Femur (tissue), 1 donor: ENCODE measurements around the gene FAM174C.
"Not testable (repeated sequence)": the region's sequence is repeated elsewhere in the genome, so short reads cannot be mapped to it uniquely, and the experiment has no call there.

Experiments
- DNase-seq: peaks from one replicate; pipeline ENCODE4 v3.0.0-alpha.2; 2017

FAM174C gene

DNA sequence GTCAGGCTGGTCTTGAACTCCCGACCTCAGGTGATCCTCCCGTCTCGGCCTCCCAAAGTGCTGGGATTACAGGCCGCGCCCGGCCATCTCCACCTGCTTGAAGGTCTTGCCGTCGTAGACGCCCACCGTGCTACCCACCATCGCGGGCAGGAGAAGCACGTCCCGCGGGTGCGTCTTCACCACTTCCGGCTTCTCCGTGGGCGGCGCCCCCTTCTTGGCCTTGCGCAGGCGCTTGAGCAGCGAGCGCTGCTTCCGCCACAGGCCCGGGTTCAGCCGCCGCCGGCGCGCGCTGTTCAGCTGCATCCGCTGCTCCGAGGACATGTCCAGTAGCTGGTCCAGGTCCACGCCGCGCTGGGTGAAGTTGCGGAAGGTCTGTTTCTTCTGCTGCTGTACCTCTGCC, 32.0 kb downstream of the FAM174C start:
- DNase-seq: no peak

DNA sequence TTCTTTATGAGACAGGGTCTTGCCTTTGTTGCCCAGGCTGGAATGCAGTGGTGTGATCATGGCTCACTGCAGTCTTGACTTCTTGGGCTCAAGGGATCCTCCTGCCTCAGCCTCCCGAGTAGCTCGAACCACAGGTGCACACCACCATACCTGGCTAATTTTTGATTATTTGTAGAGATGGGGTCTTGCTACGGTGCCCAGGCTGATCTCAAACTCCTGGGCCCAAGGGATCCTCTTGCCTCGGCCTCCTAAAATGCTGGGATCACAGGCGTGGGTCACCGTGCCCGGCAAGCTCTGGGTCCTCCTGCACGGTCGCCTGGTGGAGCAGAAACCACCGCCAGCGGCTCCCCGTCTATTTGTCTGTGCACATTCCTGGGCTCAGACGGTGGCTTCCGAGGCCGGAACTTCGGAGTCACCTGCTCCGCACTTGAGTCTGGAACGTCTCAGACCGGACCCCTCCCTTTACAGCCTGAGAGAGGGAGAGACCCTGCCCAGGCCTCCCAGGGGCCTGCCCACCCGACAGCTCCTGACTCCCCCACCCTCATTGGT, 32.5 kb downstream of the FAM174C start:
- peak; percentile 14 for DNase-seq

DNA sequence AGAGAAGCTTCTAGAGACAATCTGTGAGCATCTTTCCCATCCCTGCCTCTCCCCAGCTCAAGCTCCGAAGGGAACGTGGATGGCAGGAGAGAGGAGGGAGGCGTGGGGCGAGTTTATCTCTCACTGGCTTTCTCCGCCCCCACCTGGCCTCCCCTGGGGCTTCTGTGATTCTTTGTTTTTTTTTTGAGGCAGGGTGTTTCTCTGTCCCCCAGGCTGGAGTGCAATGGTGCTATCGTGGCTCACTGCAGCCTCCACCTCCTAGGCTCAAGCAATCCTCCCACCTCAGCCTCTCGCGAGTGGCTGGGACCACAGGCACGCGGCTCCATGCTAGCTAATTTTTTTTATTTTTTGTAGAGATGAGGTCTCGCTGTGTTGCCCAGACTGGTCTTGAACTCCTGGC, 33.4 kb downstream of the FAM174C start:
- no peak for DNase-seq

DNA sequence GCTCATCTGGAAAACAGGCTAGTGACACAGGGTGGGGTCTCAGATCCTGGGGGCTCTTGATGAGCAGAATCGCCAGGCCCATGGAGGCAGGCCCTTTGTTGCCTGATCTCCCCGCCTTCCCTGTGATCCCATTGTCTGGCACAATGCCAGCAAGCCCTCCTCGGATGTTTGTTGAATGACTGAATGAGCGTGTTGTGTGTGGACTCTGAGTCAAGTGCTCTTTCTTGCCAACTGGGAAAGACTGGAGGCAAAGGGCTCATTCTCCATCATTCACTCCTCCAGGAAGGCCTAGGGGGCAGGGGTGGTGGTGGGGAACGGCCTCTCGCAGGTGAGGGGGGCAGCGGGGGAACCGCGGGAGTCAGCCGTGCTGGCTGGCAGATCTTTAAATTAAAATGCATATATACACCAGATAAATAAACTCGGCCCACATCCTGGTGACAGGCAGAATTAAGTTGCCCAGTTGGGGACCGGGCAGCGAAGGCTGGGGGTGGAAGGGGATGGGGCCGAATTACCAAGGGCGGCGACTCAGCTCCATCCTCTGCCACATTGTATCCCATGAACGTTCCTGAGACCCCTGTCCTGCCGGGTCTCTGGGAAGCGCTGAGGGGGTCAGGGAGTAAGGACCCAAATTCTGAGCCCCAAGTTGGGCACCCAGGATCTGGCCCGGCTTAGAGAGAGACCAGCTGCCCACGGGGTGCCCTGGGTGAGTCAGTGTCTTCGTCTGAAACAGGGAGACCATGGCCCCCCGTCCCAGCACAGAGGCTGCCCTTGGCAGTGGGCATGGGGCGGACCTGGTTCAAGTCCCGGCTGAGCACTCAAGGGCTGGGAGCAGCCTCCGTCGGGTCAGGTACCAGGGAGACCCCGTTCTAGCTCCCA, 34.9 kb downstream of the FAM174C start:
- peak; percentile 20 for DNase-seq

DNA sequence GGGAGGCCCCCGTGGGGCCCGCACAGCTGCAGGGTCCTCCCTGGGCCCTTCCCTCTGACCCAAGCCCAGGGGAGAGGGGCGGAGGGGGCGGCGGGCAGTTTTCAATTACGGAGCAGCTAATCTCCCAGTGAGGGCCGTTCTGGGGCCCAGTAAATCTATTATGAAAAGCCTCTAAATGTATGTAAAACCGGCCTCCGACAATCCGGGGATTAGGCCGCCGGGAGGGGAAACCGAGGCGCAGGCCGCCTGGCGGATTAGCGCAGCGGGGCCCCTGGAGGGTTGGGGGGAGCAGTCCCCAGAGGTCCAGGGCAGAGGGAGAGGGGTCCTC, 35.5 kb downstream of the FAM174C start:
- DNase-seq: no peak

DNA sequence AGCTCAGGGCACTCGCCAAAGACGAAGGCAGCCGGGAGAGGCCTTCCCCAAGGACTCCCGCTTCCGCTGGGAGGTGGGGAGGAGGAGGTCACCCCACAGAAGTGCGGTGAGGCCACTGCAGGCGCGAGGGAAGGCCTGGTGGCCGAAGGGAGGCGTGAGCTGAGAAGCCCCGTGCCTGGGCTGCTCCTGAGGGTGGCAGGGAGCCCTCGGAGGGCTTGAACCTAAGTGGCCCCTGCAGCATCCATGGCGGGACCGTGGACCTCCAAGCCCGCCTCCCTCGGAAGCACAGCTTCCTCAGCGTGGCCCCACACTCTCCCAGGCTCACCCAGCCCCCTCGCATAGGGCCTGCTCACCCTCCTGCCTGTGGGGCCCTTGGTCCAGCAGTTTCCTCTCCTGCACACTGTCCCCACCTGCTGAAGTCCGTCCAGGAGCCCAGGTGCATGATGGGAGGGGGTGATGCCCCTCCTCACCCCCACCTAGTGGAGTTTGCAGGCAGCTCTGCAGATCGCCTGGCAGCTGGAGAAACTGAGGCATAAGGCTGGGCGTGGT, 36.3 kb downstream of the FAM174C start:
- peak; percentile 16 for DNase-seq

DNA sequence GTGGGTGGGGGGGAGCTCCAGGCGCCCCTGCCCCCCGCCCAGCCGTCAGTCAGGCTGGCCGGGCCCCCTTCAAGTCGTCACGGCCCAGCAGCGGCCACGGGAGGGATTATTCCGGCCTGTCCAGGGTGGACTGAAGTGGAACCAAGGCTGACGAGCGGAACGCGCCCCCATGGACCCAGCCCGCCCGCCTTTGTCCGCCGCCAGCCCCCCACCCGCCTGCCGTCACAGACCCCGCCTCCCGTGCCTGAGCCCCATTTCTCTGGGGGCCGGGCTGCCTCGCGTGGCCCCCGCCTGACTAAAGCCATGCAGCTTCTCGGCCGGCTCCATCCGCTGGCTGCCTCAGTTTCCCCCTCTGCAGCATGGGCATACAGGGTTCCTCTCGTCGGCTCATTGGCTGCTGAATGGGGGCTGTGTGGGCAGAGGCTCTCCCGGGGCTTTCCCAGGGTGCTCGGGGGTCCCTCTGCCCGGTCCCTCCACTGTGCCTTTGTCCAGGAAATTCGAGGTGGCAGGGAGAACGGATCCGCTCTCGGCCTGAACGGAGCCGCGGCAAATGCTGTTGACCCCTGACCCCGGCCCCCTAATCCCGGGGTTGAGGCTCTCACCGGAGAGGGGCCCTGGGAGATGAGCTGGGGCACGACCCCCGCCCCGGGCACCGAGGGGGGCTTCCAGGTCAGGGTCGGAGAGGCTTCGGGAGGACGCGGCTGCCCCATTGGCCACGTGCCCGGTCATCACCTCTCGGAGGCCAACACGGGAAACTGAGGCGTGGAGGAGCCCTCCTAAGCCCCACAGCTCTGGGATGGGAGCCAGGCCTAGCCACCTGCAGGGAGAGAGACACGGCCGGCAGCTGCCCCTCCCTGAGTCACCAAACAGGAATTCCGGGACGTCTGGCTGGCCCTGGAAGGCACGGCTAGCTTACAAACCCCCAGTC, 37.7 kb downstream of the FAM174C start:
- peak; percentile 39 for DNase-seq

DNA sequence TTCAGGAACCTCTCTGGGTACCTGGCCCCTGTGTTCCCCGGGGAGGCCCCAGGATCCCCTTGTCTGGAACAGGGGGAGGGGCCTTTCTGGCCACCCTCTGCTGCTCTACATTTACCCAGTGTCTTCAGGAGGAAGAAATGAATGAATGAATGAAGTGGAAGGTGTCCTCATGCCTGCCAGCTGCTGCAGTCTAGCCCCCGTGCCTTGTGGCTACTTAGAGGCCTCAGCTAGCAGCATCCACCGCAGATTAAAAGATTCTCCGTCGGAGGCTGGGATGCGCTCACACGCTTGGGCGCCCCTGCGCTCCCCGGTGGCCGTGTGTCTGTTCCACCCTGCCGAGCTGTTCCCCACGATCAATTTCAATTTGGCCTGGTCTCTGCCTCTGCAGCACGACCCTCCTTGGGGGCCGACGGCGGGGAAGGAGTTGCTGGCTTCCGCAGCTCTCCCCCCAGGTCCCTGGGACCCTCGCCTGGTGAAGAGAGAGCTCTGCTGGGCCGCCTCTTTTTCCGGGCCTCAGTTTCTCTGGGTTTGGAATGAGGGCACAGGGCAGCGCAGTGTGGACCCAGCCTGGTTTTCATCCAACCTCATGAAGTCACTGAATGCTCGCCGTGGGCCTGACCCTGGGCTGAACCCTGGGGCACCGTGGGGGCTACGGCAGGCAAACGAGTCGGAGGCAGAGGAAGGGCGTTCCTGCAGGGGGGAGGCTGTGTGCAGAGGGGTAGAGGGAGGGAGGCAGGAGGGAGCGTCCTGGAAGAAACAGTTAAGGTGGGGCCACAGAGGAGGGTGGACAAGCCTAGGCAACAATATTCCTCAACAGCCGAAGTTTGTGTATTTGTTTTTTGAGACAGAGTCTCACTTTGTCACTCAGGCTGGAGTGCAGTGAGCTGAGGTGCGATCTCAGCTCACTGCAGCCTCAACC, 38.6 kb downstream of the FAM174C start:
- DNase-seq: peak; percentile 17

DNA sequence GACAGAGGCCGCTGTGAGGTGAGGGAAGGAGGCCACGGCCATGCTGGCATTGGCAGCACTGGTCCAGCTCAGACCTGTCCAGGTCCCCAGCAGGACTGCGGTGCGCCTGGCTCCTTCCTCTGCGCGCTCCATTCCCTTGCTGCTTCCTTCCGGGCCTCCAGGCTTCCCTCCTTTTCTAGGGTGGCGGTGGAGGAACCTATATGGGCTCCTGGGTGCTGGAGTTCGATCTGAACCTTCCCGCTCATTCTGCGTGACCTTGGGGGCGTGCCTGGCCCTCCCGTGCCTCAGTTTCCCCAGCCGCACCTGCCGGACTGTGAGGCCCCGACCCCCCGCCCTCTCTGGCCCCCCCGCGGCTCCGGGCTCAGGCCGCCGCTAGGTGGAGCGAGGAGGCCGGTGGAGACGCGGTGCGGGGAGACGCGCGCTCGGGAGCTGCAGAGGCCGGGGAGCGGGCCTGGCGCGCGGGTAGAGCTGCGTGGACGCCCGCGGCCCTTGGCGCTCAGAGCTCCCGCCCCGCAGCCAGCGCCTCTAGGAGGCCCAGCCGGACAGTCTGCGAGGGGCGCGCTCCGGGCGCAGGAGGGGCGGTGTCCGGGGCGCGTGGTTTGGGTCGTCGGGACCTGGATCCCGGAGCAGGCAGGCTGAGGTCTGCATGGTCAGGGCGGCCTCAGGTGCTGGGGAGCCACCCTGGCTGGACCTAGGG, 40.3 kb downstream of the FAM174C start:
- DNase-seq: peak; percentile 58

DNA sequence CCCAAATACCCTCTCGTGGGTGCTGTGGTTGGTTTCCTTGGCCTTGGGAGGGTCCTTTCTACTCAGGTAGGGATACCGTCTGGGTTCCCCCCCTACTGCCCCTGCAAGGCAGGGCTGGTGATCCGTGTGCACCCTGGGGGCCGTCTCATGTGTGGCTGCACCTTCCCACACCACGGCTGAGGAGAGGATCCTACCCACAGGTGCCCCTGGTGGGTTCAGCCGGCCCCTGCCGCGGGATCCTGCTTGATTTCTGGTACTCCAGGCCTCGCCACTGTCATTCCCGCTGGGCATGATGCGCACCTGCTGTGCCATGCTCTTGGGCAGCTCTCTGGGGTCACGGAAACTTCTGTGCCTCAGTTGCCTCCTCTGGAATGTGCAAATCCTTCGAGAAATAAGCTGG, 41.1 kb downstream of the FAM174C start:
- DNase-seq: no peak

DNA sequence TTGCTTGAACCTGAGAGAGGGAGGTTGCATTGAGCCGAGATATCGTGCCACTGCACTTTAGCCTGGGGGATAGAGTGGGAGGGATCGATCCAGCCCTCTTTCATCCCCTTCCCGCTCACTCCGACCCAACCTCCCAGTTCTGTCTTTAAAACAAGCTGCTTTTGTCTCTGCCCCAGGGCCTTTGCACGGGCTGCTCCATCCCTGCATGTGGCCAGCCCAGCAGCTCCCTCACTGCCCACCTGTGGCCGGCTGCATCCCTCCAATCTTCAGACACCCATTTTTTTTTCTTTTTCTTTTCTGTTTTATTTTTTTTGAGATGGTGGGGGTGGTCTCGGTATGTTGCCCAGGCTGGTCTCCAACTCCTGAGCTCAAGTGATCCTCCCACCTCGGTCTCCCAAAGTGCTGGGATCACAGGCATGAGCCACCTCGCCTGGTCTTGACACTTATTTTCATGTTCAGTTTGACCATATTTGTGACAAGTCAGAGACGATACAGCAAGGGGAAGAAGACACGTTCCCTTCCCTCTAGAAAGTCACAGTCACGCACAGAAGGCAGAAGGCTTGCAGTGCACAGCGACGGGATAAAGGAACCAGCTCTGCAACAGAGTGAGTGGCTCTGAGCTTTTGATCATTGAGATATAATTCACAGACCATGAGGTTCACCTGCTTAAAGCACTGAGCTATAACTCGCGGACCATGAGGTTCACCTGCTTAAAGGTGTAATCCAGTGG, 42.1 kb downstream of the FAM174C start:
- no peak for DNase-seq

DNA sequence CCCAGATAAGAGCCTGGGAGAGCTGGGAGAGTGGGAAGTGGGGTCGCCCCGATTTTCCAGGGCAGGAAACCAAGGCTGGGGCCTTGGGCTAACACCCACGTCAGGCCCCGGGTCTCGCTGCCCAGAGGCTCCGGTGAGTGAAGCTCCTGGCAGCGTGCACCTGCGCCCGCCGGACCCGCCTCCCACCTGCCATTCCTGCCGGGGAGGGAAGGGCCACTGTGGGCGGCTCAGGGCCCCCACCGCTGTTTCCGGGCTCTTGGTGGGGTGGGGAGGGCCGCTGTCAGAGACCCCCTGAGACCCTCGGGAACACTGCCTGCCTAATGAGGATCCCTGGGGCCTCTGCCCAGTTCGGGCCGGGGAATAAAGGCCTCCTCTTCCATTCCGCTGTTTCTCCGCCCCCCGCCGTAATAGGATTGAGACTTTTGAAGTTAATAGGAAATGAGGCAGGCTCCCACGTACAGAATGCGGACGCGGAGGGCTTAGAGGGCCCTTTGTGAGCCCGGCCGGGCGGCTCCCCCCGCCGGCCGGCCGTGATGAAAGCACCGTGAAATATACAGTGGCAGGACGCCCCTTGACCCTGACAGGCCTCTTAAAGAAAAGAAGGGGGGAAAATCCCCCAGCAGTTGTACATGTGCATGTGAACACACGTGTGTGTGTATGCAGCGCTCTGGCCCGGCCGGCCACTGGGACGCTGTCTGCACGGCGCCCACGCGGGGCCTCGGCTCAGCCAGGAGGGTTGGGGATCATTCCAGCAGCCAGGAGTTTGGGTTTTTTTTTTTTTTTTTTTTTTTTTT, 43.5 kb downstream of the FAM174C start:
- DNase-seq: no peak

DNA sequence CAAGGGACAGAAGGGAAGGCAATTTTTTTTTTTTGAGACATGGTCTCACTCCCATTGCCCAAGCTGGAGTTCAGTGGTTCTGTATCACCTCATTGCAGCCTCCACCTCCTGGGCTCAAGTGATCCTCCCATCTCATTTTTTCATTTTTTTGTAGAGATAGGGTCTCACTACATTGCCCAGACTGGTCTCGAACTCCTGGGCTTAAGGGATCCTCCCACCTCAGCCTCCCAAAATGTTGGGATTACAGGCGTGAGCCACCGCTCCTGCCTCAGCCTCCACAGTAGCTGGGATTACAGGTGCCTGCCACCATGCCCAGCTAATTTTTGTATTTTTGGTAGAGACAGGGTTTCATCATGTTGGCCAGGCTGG, 44.9 kb downstream of the FAM174C start:
- DNase-seq: not testable (repeated sequence)

DNA sequence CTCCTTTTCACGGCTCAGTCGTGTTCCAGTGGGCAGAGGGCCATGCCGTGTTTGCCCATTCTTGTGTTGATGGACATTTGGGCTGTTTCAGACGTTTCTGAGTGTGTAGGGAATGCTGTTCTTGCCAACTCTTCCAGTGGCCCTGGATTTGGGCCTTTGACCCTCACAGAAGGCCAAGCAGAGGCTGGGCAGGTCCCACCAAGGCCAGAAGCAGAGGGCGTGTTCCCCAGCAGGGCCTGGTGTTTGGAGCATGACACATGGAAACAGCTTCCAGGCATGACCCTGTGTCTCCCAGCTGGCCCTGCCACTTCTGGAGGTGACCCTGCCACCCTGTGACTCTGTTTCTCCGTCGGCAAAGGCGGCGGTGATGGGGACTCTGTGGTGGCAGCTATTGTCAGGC, 46.2 kb downstream of the FAM174C start:
- no peak for DNase-seq

DNA sequence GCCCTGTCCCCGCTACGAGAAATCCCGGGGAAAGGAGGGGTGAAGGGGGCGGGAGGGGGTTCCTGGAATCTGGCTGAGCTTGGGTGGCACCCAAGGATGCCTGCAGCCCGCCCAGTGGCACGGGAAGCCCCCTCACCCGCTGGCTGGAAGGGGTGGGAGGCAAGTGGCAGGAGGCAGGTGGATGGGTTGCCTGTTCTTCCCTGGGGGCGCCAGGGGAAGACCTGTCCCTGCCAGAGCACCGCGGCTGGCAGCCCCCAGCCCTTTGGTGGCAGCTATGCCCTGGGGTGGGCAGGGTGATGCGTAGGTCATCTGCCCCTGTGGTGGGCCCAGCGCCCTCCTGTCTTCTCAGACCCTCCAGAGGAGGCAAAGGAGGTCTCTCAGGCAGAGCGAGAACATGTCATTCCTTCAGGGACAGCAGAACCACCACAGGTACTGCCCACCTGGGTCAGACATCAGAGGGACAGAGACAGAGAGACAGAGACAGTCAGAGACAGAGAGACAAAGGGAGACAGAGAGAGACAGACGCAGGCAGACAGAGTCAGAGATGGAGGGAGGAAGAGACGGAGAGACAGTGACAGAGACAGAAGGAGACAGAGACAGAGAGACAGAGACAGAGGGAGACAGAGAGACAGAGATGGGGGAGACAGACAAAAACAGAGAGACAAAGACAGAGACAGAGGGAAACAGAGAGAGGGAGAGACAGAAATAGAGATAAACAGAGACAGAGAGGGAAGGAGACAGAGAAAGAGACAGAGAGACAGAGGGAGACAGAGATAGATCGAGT, 47.1 kb downstream of the FAM174C start:
- no peak for DNase-seq

DNA sequence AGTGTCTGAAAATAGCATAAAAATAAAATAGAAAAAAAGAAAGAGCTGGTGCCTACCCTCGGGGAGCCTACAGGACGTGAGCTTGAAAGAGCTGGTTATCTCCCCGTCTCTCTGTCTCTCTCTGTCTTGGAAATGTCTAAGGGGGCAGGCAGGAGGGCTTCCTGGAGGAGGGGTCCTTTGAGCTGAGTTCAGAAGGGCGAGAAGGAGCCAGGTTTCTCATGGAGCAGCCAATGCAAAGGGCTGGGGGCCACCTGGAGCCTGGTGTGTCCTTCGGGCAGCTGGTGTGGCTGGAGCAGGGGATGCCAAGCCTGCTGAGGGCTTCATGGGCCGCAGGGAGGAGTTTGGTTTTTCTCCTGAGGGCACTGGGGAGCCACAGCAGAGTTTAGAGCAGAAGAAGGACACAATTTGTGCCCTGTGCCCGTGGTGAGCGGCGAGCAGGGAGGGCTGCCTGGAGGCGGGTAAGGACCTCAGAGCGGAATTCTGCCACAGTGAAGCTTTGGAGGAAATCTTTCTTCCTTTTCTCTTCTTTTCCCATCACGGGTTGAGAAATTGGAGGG, 49.0 kb downstream of the FAM174C start:
- DNase-seq: no peak

DNA sequence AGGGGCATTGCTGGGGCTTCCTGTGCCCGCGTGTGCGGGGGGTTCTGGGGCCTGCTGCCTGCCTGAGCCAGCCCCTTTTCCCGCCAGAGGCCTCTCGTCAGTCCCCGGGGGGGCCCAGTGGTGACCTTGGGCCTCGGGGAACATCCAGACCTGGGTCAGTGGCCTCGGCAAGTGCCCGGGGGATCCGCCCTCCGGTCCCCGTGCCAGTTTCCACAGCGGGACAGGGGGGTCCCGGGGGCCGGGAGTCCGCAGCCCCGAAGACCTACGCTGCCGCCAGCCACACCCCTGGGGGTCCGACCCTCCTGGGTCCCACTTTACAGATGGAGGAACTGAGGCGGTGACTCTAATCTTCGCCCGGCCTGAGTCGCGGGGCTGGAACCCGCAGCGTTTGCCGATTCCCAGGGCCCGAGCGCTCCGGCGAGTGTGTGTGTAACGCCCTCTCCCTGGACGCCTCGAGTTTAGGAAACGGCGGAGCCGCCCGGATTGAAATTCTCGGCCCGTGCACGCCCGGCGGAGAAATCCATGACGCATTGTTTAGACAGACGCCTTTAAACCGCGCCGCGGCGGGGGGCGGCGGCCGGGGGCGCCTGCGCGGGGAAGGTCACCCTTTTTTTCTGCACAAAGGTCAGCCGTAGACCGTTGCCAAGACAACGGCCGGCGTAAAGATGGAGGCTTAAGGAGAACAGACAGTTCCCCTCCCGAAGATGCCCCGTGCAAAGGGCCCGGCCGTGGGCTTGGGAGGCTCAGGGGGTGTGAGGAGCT, 49.7 kb downstream of the FAM174C start:
- peak; percentile 88 for DNase-seq
